ENCODE data around the gene FLYWCH1. TPM values are rescaled to one million over a fixed set of nuclear protein-coding genes. Genes with fewer than 3 reads are reported as not detected.

Gene FLYWCH1
- total RNA-seq, 1 donor from 2014 or later, result 5.1 TPM

DNA sequence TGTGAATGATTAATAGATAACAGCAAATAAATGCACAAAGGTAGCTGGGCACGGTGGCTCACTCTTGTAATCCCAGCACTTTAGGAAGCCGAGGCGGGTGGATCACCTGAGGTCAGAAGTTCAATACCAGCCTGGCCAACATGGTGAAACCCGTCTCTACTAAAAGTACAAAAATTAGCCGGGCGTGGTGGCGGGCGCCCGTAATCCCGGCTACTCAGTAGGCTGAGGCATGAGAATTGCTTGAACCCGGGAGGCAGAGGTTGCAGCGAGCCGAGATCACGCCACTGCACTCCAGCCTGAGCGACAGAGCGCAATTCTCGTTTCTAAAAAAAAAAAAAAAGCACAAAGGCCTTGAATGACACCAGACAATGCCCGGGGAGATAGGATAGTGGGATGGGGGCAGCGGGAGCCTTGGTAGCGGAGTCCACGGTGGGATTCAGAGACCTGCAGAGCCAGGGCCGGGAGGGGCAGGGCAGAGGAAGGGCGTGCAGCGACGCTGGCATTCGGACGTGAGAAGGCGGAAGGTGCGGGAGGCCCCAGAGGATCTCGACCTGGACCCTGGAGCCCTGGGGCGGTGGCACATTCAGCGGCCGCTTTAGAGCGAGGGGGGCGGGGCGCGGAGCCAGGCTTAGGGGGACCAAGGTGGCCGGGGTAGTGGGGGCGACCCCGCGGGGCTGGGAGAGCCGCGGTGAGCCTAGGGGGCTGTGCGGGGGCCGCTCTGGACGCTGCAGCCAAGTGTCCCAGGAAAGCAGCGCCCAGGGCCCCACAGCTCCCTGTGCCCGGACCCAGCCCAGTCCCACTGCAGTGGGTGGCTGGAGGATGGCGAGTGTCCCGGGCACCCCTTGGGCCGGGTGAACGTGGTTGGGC lies 29.7 kb upstream of the FLYWCH1 start:
- Mint-ChIP-seq H3K27me3 (ENCODE audit: insufficient read depth, low read depth) (peaks cover 17% of the 10 kb centered on the region), H3K4me3 (peak overlapping the region; percentile 95), H3K4me1 (peaks cover 7% of the 10 kb centered on the region), H3K27ac (no peak overlapping the region), H3K36me3 (no peaks in the 10 kb centered on the region), H3K9me3 (peaks cover 4% of the 10 kb centered on the region)
- peak; percentile 79 for DNase-seq (ENCODE audit: low spot score)
- H3K27me3 ChIP-seq, result peaks cover 27% of the 10 kb centered on the region
- peak overlapping the region; percentile 85 for H2AFZ ChIP-seq (replicated peaks)
- H3K79me2 ChIP-seq (ENCODE audit: low read depth), result peaks cover 16% of the 10 kb centered on the region
- peaks cover 5% of the 10 kb centered on the region for H4K20me1 ChIP-seq (ENCODE audit: low read depth)
- peaks cover 5% of the 10 kb centered on the region for H3F3A ChIP-seq (ENCODE audit: low read depth)
- TF ChIP-seq EZH2 (IDR thresholded peaks at IDR 0.05), result no peak
- TF ChIP-seq, protein P1, sequence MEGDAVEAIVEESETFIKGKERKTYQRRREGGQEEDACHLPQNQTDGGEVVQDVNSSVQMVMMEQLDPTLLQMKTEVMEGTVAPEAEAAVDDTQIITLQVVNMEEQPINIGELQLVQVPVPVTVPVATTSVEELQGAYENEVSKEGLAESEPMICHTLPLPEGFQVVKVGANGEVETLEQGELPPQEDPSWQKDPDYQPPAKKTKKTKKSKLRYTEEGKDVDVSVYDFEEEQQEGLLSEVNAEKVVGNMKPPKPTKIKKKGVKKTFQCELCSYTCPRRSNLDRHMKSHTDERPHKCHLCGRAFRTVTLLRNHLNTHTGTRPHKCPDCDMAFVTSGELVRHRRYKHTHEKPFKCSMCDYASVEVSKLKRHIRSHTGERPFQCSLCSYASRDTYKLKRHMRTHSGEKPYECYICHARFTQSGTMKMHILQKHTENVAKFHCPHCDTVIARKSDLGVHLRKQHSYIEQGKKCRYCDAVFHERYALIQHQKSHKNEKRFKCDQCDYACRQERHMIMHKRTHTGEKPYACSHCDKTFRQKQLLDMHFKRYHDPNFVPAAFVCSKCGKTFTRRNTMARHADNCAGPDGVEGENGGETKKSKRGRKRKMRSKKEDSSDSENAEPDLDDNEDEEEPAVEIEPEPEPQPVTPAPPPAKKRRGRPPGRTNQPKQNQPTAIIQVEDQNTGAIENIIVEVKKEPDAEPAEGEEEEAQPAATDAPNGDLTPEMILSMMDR (IDR thresholded peaks at IDR 0.05), result no peak
- no peak for TF ChIP-seq EZH2phosphoT487 (IDR thresholded peaks at IDR 0.05)
- H3K4me3 ChIP-seq, result peak overlapping the region; percentile 71
- peak overlapping the region; percentile 87 for H3K4me2 ChIP-seq
- no peak overlapping the region for H3K9ac ChIP-seq
- H3K36me3 ChIP-seq, result no peaks in the 10 kb centered on the region
- H3K4me1 ChIP-seq, result no peaks in the 10 kb centered on the region
- H3K9me3 ChIP-seq (ENCODE audit: low read depth), result no peaks in the 10 kb centered on the region
- H3K27ac ChIP-seq, result no peak overlapping the region

DNA sequence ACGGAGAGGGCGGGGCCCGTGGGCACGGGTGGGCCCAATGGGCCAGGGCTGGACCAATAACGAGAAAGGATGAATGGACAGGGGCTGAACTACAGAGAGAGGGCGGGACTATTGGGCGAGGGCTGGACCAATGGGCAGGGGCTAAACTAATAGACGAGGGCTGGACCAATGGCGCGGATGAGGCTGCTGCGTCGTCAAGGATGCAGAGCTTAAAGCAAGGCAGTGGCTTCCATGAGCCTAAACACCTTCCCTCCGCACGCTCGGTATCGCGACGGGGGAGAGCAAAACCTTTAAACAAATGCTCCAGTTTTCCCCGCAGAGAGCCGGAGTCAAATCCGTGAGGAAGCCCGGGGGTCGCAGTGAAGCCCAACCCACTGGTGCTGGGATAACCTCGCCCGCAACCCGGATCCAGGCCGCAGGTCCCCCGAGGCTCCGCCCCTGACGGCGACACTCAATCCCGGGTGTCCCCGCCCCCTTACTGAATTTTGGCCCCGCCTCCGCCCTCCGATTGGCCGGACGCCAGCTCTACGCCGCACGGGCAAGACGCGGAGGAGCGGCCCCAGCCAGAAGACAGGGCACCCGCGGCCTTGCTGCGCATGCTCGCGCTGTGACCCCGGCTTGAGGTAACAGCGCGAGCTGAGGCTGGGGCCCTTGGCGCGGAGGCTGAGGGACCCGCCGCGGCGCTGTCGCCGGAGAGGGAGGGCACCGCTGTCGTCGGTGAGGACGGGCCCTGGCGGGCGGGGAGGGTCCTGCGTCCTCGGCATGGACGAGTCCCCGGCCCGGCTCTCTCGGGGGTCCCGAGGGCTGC lies 28.9 kb upstream of the FLYWCH1 start, which contains the start of gene FLYWCH2:
Gene FLYWCH2, plus strand, starts transcription at position 566 of the 808 bp plus-strand sequence. CDS start 13,235 bp downstream, outside the sequence.
- peak within 1 kb of the TSS; percentile 87 for H3K4me2 ChIP-seq
- TF ChIP-seq EZH2 (IDR thresholded peaks at IDR 0.05), result no peak
- TF ChIP-seq EZH2phosphoT487 (IDR thresholded peaks at IDR 0.05), result no peak
- TF ChIP-seq, protein P1 (IDR thresholded peaks at IDR 0.05), result peak; percentile 22
- peak within 1 kb of the TSS; percentile 95 for H3K4me3 Mint-ChIP-seq
- H3K36me3 Mint-ChIP-seq, result peaks cover 2% of the 10 kb centered on the region
- peak; percentile 99 for DNase-seq (ENCODE audit: low spot score)
- H2AFZ ChIP-seq (replicated peaks), result peak within 1 kb of the TSS; percentile 86
- peaks cover 13% of the 10 kb centered on the region for H3K27me3 Mint-ChIP-seq (ENCODE audit: insufficient read depth, low read depth)
- H3K79me2 ChIP-seq (ENCODE audit: low read depth), result peaks cover 16% of the 10 kb centered on the region
- H3K4me1 ChIP-seq, result no peaks in the 10 kb centered on the region
- H3F3A ChIP-seq (ENCODE audit: low read depth), result peaks cover 5% of the 10 kb centered on the region
- H3K27ac ChIP-seq, result no peak within 1 kb of the TSS
- H3K27ac Mint-ChIP-seq, result peak within 1 kb of the TSS; percentile 29
- peaks cover 27% of the 10 kb centered on the region for H3K27me3 ChIP-seq
- H3K9me3 Mint-ChIP-seq, result peaks cover 4% of the 10 kb centered on the region
- no peak within 1 kb of the TSS for H3K9ac ChIP-seq
- H3K36me3 ChIP-seq, result no peaks in the 10 kb centered on the region
- H3K4me3 ChIP-seq, result peak within 1 kb of the TSS; percentile 71
- peaks cover 5% of the 10 kb centered on the region for H4K20me1 ChIP-seq (ENCODE audit: low read depth)
- no peaks in the 10 kb centered on the region for H3K9me3 ChIP-seq (ENCODE audit: low read depth)
- H3K4me1 Mint-ChIP-seq, result peaks cover 7% of the 10 kb centered on the region

DNA sequence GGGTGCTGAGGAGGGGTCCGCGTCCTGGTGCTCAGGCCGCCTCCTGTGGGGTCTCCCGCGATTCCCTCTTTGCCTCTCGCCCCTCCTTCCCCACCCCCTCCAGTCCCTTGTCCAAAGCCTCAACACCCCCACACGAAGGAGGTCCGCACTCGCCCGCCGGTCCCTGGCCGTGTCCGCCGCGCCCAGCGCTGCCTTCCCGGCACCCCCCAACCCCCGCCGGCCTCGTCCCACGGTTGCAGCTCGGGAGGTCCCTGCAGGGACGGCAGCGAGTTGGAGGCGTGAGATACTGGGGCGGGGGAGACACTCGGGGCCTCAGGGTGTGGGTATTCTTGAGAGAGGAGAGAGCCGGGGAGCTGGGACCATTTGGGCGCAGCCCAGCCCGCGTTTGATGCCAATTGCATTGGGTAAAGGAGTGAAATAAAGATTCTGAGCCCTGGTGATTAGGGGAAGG lies 28.2 kb upstream of the FLYWCH1 start:
- Mint-ChIP-seq H3K4me3 (peak overlapping the region; percentile 95), H3K9me3 (peaks cover 4% of the 10 kb centered on the region), H3K4me1 (peaks cover 7% of the 10 kb centered on the region), H3K27me3 (ENCODE audit: insufficient read depth, low read depth) (peaks cover 14% of the 10 kb centered on the region), H3K36me3 (peaks cover 4% of the 10 kb centered on the region), H3K27ac (no peak overlapping the region)
- no peak for TF ChIP-seq EZH2phosphoT487 (IDR thresholded peaks at IDR 0.05)
- TF ChIP-seq EZH2 (IDR thresholded peaks at IDR 0.05), result no peak
- TF ChIP-seq, protein P1 (IDR thresholded peaks at IDR 0.05), result no peak
- no peaks in the 10 kb centered on the region for H3K9me3 ChIP-seq (ENCODE audit: low read depth)
- peak overlapping the region; percentile 87 for H3K4me2 ChIP-seq
- H3K27me3 ChIP-seq, result peaks cover 27% of the 10 kb centered on the region
- peaks cover 16% of the 10 kb centered on the region for H3K79me2 ChIP-seq (ENCODE audit: low read depth)
- peaks cover 5% of the 10 kb centered on the region for H3F3A ChIP-seq (ENCODE audit: low read depth)
- DNase-seq (ENCODE audit: low spot score), result peak; percentile 55
- H2AFZ ChIP-seq (replicated peaks), result peak overlapping the region; percentile 86
- no peaks in the 10 kb centered on the region for H3K4me1 ChIP-seq
- H4K20me1 ChIP-seq (ENCODE audit: low read depth), result peaks cover 5% of the 10 kb centered on the region
- H3K27ac ChIP-seq, result no peak overlapping the region
- no peak overlapping the region for H3K9ac ChIP-seq
- H3K4me3 ChIP-seq, result peak overlapping the region; percentile 71
- no peaks in the 10 kb centered on the region for H3K36me3 ChIP-seq
